Measurements from ENCODE around the gene DDT. TPM values are rescaled to one million over a fixed set of nuclear protein-coding genes. Genes with fewer than 3 reads are reported as not detected.
"Not testable (repeated sequence)": the region's sequence is repeated elsewhere in the genome, so short reads cannot be mapped to it uniquely, and the experiment has no call there.

DDT gene
- total and polyA plus RNA-seq, 10 of the 15 experiments (the other 5 are each of a cell fraction or from before 2014, with no cell fraction given) = 25.1 to 408 (median 202) TPM

- H3K9me3 ChIP-seq (replicated peaks; ENCODE audit: control insufficient read depth, insufficient read depth, low read length); SMC1A ChIA-PET (ENCODE audit: uncharacterized antibody, unreplicated experiment); BruUV-seq (replicated peaks): not testable (repeated sequence)
These were observed 3.1 kb upstream of the DDT start for GRCh38 chr22:23977304-23977703.

GRCh38 chr22:23974836-23975352, 653 bp upstream of the DDT start:
- 0% methylated on average over 5 of the region's 27 CpGs for WGBS (ENCODE audit: insufficient coverage, insufficient replicate concordance, low lambda C conversion rate, missing lambda C conversion rate)
- FAIRE-seq; H3K4me1 ChIP-seq (ENCODE audit: control insufficient read depth, insufficient read depth, low read length); H4K20me1 ChIP-seq (ENCODE audit: control insufficient read depth, insufficient read depth); H3K4me3 ChIP-seq; H3K27ac ChIP-seq (ENCODE audit: control insufficient read depth, insufficient read depth); H3K27me3 ChIP-seq (replicated peaks in 1 of 2; ENCODE audit: control insufficient read depth in 2 of 2, insufficient read depth in 2 of 2, low read length in 1 of 2); H3K9ac ChIP-seq (ENCODE audit: control insufficient read depth, insufficient read depth, low read length); CTCF ChIA-PET; DNase-seq (ENCODE audit: low read depth, low spot score); H2AFZ ChIP-seq (ENCODE audit: control insufficient read depth, low read depth, low read length); H3K9me3 ChIP-seq (replicated peaks; ENCODE audit: control insufficient read depth, insufficient read depth, low read length); H3K4me2 ChIP-seq (ENCODE audit: control insufficient read depth, insufficient read depth); SMC1A ChIA-PET (ENCODE audit: uncharacterized antibody, unreplicated experiment); POLR2A ChIA-PET; RAD21 ChIA-PET (ENCODE audit: unreplicated experiment): not testable (repeated sequence)
- Histone ChIP-seq H3K36me3 (ENCODE audit: control insufficient read depth in 2 of 2, insufficient read depth in 2 of 2, low read length in 1 of 2) (peaks cover 10 to 19% of the 10 kb centered on the region in 2 experiments), H3K79me2 (ENCODE audit: control insufficient read depth, insufficient read depth, low read length) (peaks cover 13% of the 10 kb centered on the region)
- ATAC-seq = peak; percentile 75
- intact Hi-C loops (cut with micrococcal nuclease; ENCODE audit: unreplicated experiment) = loop anchor here (5.0 kb wide), 1 partner anchor 48 kb away; no protein-coding TSS in a partner anchor
- in situ Hi-C loops (cut with MboI) = loop anchor here (5.0 kb wide), 1 partner anchor 48 kb away; no protein-coding TSS in a partner anchor
- BruUV-seq (replicated peaks) = TSS peak; percentile 92

More at GRCh38 chr22:23977304-23977703, 3.1 kb upstream of the DDT start:
- H2AFZ ChIP-seq (ENCODE audit: control insufficient read depth, low read depth, low read length); H3K79me2 ChIP-seq (ENCODE audit: control insufficient read depth, insufficient read depth, low read length); RAD21 ChIA-PET (ENCODE audit: unreplicated experiment); ATAC-seq; H3K36me3 ChIP-seq (ENCODE audit: control insufficient read depth in 2 of 2, insufficient read depth in 2 of 2, low read length in 1 of 2); H3K4me2 ChIP-seq (ENCODE audit: control insufficient read depth, insufficient read depth); FAIRE-seq; H3K9ac ChIP-seq (ENCODE audit: control insufficient read depth, insufficient read depth, low read length); intact Hi-C loops (cut with micrococcal nuclease; ENCODE audit: unreplicated experiment); H3K4me1 ChIP-seq (ENCODE audit: control insufficient read depth, insufficient read depth, low read length); CTCF ChIA-PET; POLR2A ChIA-PET; H3K27me3 ChIP-seq (replicated peaks in 1 of 2; ENCODE audit: control insufficient read depth in 2 of 2, insufficient read depth in 2 of 2, low read length in 1 of 2); DNase-seq (ENCODE audit: low read depth, low spot score); in situ Hi-C loops (cut with MboI); H3K4me3 ChIP-seq; H3K27ac ChIP-seq (ENCODE audit: control insufficient read depth, insufficient read depth); H4K20me1 ChIP-seq (ENCODE audit: control insufficient read depth, insufficient read depth): not testable (repeated sequence)
- WGBS (ENCODE audit: insufficient coverage, insufficient replicate concordance, low lambda C conversion rate, missing lambda C conversion rate) = no CpG with 5 or more reads among the region's 12 CpGs

DNA sequence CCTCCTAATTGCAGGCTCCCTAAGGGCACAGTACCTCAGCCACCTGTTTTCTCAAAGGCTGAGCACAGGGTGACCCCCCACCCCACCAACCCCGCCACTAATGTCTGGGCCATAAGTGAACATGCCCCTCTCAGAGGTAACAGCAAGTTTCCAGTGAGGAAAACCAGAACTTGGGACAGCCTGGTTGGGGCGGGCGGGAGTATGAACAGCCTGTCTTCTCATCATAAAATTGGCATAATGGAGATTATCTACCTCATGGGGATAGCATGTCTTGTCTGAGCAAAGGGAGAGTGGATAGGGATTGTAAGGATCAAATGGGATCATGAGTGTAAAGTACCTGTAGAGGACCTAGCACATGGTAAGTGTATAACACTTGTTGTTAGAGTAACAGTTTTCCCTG, 2.3 kb downstream of the DDT start:
- H3K4me2 ChIP-seq (ENCODE audit: control insufficient read depth, insufficient read depth); H3K4me1 ChIP-seq (ENCODE audit: control insufficient read depth, insufficient read depth, low read length); ATAC-seq; FAIRE-seq; H4K20me1 ChIP-seq (ENCODE audit: control insufficient read depth, insufficient read depth); H2AFZ ChIP-seq (ENCODE audit: control insufficient read depth, low read depth, low read length); BruUV-seq (replicated peaks); H3K4me3 ChIP-seq; H3K27me3 ChIP-seq (replicated peaks in 1 of 2; ENCODE audit: control insufficient read depth in 2 of 2, insufficient read depth in 2 of 2, low read length in 1 of 2); CTCF ChIA-PET; H3K9ac ChIP-seq (ENCODE audit: control insufficient read depth, insufficient read depth, low read length); H3K27ac ChIP-seq (ENCODE audit: control insufficient read depth, insufficient read depth); RAD21 ChIA-PET (ENCODE audit: unreplicated experiment); DNase-seq (ENCODE audit: low read depth, low spot score); H3K9me3 ChIP-seq (replicated peaks; ENCODE audit: control insufficient read depth, insufficient read depth, low read length); SMC1A ChIA-PET (ENCODE audit: uncharacterized antibody, unreplicated experiment): not testable (repeated sequence)
- intact Hi-C loops (cut with micrococcal nuclease; ENCODE audit: unreplicated experiment) = loop anchor here (5.0 kb wide), 1 partner anchor 45 kb away; no protein-coding TSS in a partner anchor
- POLR2A ChIA-PET = interaction anchor here (0.6 kb wide), 1 partner anchor 78 kb away, joined by 3 read pairs; the partner anchor contains the start of gene MIF
- Histone ChIP-seq H3K36me3 (ENCODE audit: control insufficient read depth in 2 of 2, insufficient read depth in 2 of 2, low read length in 1 of 2) (peaks cover 11 to 25% of the 10 kb centered on the region in 2 experiments), H3K79me2 (ENCODE audit: control insufficient read depth, insufficient read depth, low read length) (peaks cover 13% of the 10 kb centered on the region)
- in situ Hi-C loops (cut with MboI) = loop anchor here (5.0 kb wide), 1 partner anchor 45 kb away; no protein-coding TSS in a partner anchor
- WGBS (ENCODE audit: insufficient coverage, insufficient replicate concordance, low lambda C conversion rate, missing lambda C conversion rate) = 100% methylated on average over 3 of the region's 3 CpGs

All from GM12878 (cell line).